GM19372 (cell line): ENCODE data around the gene CD2AP.
"Not testable (repeated sequence)": the region's sequence is repeated elsewhere in the genome, so short reads cannot be mapped to it uniquely, and the experiment has no call there.

ENCODE experiments used
- ATAC-seq: cut with Tn5 transposase; IDR thresholded peaks from one replicate; pipeline ENCODE4 v1.9.1; 2021; ENCODE audit warnings: mild to moderate bottlenecking, low read depth, moderate library complexity; ENCODE audit not compliant: unreplicated experiment

CD2AP gene

GRCh38 chr6:47630587-47630986 lies 153.0 kb downstream of the CD2AP start:
- no peak for ATAC-seq

DNA sequence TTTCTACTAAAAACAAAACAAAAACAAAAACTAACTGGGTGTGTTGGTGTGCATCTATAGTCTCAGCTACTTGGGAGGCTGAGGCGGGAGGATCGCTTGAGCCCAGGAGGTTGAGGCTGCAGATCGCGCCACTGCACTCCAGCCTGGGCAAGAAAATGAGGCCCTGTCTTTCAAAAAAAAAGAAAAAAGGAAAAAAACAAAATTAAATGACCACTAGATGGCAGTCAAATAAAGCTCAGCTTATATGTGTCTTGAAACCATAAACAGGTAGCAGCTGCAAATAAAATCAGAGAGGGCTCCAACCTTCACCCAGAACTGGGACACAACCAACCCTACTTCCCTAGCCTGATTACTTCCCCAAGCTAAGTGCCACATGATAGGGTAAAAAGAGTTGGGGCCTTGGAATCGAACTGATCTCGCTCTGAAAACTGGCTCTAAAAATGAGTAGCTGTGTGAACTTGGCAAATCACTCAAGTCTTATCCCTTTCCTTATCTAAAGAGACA lies 153.7 kb downstream of the CD2AP start:
- peak; percentile 61 for ATAC-seq

DNA sequence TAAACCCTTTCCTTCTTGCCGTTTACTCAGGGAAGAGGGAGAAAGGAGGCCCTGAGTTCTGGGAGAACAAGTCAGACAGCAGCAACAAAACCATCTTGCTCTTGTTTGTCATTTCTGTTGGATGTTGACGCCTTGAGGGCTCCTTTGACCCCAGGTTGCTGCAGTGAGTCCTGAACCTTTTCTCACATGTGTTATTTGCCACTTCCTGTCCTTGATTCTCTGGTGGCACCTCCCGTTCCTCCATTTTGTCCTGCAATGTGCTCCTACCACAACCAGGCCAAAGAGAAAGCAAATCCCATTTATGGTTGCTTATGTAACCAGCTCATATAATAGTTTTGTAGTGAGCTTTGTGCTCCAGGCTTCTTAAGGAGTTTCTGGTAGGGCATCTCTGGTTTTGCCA lies 154.2 kb downstream of the CD2AP start:
- ATAC-seq = no peak

GRCh38 chr6:47633141-47633540 lies 155.6 kb downstream of the CD2AP start:
- no peak for ATAC-seq

GRCh38 chr6:47634210-47635047 lies 156.8 kb downstream of the CD2AP start:
- no peak for ATAC-seq

- ATAC-seq = no peak
Measured at GRCh38 chr6:47646689-47647088, 169.1 kb downstream of the CD2AP start.

DNA sequence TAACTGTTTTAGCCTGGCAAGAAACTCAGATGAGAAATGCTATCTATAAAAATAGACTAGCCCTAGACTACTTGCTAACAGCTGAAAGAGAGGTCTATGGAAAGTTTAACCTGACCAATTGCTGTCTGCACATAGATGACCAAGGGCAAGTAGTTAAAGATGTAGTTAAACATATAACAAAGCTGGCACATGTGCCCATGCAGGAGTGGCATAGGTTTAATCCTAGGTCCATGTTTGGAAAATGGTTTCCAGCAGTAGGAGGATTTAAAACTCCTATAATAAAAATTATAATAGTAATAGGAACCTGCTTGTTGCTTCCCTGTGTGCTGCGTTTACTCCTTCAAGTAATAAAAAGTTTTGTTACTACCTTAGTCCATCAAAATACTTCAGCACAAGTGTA lies 169.6 kb downstream of the CD2AP start:
- no peak for ATAC-seq

DNA sequence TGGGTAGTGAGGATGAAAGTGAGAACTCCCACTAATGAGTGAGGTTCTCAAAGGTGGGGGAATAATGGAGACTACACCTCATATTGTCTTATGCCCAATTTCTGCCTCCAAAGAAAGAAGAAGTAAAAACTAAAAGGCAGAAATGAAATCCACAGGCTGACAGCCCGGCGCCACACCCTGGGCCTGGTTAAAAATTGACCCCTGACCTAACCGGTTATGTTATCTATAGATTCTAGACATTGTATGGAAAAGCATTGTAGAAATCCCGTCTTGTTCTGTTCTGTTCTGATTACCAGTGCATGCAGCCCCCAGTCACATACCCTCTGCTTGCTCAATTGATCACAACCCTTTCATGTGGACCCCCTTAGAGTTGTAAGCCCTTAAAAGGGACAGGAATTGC lies 170.0 kb downstream of the CD2AP start:
- not testable (repeated sequence) for ATAC-seq

DNA sequence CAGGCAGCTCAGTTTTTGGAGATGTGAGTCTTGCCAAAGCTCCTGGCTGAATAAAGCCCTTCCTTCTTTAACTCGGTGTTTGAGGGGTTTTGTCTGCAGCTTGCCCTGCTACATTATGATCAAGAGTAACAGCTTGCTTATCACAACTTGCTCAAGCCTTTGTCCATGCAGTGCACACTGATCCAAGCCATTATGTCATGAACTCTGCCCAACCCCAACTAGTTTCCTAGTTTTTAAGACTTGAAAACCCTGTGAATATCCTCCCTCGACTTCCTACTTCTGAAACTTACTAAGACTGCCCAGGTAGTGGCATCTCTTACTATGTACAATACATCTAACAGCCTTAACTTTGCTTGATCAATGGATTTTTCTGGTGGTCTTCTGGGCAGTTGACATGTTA lies 170.4 kb downstream of the CD2AP start:
- ATAC-seq = no peak

- ATAC-seq = no peak
Measured at GRCh38 chr6:47650553-47651432, 173.2 kb downstream of the CD2AP start.

- no peak for ATAC-seq
Measured at GRCh38 chr6:47651505-47651944, 173.9 kb downstream of the CD2AP start.

DNA sequence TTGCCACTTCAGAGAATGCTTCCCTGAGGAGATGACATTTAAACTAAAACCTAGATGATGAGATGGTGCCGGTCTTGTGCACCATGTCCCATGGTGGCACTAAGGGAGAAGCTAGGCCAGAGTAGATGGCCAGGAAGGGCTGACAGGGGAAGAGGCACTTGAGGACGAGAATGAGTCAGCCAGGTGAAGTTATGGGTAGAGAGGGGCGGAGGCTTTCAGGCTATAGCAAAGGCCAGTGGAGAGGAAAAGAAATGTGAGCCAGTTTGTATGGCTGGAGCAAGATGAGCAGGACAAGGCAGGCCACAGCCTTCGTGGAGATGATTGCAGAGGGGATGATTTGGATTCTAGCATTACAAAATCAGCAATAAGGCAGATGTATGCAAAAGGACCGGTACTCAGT lies 176.1 kb downstream of the CD2AP start:
- no peak for ATAC-seq

DNA sequence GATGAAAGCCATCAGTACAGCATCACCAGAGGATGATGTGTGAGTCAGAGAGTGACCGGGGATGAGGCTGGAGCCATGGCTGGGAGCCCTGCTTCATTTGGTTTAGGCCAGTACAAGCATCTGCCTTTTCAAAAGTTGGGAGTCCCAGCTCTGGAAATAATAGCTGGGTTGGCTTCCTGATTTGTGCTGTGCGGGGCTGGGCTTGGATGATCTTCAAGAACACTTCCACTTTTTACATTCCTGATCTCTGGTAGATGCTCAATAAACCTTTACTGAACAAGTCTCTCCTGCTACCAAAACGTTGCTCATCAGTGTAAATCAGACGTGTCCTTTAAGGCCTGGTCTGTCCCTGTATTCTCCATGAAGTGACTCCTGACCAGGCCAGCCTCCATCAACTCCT lies 176.7 kb downstream of the CD2AP start:
- ATAC-seq = no peak

- ATAC-seq = no peak
Measured at GRCh38 chr6:47655719-47656595, 178.4 kb downstream of the CD2AP start.

DNA sequence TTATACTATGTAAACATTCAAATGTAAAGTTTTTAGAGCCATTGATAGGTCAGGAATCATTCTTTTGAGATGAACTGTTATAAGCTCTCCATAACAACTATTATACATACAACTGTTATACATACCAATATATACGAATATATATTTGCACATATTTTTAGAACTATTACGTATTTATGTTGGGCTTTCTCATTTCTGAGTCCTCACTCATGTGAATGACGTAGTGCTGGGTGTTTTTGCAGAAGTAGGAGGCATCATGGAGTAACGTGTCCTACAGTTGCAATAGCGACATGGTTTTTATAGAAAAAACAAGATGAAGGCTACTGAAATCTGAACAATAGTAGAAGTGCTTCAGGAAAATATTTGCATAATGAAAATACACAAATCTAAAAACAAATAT lies 184.4 kb downstream of the CD2AP start:
- no peak for ATAC-seq

GRCh38 chr6:47663462-47664216 lies 186.1 kb downstream of the CD2AP start:
- ATAC-seq = no peak

DNA sequence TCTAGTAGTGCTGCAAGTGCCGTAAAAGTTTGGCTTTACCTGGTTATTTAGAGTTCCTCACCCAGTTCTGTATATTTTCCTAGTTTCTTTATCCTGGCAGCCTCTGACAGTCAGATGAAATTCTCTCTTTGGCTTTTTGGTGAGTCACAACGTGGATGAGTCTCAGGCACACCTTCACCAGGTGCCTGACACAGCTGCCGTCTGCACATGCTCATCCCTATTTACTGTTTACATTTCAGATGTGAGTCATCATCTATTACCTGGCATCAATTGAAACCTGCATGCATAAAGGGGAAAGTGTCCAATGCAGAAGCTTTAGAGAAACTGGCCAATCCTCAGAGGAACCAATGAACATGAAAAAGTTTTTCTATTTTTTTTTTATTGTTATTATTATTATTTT lies 187.5 kb downstream of the CD2AP start:
- no peak for ATAC-seq

DNA sequence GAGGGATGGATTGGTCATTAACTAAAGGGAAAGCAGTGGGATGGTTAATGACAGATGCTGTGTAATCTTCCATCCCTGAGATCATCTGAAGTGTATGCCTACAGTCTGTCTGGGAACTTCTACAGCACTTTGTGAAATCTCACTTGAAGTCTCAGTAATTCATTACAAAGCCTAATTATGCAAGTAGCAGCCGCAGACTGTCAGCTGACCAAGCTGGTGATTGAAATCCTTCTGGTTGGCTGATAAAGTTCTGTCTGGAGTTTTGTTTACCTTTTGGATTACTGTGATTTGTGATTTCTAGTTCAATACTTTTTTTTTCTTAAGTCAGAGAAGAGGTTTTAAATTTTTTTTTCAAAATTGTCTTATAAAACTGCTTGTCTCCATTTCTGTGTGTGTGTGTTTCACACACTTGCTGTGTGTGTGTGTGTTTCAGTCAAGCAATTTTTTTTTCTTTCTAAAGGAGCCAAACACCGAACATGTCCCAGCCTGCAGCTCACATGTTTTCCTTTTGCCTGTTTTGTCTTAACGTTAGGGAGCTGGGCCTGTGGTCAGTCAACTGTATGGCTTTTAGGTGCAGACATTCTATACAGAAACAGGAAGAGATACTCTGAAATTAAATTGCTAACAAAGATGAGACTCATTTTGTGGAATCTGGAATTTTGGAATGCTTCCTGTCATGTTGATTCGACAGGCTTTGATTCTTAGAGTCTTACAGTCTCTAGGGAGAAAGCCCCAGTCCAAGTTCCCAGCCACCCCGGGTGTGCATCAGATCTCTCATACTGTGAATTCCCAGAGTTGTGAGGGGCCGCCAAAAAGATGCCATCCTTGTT lies 192.3 kb downstream of the CD2AP start:
- ATAC-seq = no peak

DNA sequence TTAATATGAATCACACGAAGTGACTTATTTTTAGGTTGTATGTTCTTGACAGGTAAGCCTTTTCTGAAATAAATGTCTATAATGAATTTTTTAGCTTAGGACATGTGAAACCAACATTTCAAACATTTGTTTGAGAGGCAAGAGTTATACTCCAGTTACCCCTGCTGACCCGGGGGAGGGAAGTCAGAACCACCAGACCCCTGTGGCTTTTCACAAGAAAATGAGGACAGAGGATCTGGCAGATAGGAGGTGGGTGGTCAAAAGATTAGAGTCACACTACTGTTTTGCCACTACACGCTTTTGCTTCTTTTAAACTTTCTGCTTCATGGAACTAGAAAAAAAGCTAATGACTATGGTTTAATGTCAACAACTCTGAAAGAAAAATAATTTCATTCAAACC lies 193.3 kb downstream of the CD2AP start:
- ATAC-seq = no peak
